Measurements from ENCODE around the gene GLRA2. TPM values are rescaled to one million over a fixed set of nuclear protein-coding genes. Genes with fewer than 3 reads are reported as not detected.

Gene GLRA2
- total and polyA plus RNA-seq, 4 donors: not detected

DNA sequence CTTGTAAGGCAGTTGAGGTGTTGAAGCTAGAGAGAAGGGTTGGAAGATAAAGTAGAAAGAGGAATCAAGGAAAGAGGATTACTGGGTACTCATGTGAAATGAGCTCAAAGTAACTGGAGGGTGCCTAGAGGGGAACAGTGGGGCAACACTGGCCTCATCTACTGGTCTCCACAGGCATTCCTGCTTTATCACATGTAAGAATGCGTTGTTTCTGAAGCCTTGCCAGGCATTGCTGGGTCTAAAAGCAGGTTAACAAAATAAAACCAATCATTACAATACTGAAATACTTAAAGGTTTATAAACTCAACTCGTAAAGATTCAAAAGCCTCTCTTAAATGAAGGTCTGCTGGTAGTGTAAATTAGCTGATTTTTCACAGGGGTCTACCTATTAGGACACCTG, 247.6 kb downstream of the GLRA2 start:
- no peaks in the 10 kb centered on the region for H3K36me3 ChIP-seq (ENCODE audit: control insufficient read depth in 4 of 4, insufficient read depth in 3 of 4, low read depth in 1 of 4, low read length in 3 of 4)
- no peak overlapping the region for H3K9ac ChIP-seq (ENCODE audit: low read depth in 1 of 2, low read length in 2 of 2)
- H3K27me3 ChIP-seq (ENCODE audit: control insufficient read depth in 4 of 4, insufficient read depth in 4 of 4, low read length in 3 of 4): no peaks in the 10 kb centered on the region
- TF ChIP-seq NR2F2 (IDR thresholded peaks at IDR 0.05) (no peak), EGR1 (IDR thresholded peaks at IDR 0.05; ENCODE audit: low read depth in 2 of 2) (no peak), TAF1 (conservative IDR thresholded peaks at IDR 0.05) (no peak), CTCF (IDR thresholded peaks at IDR 0.05; ENCODE audit: low read depth, low read length, missing input control) (no peak), YY1 (IDR thresholded peaks at IDR 0.05) (no peak), FOXA1 (IDR thresholded peaks at IDR 0.05) (no peak), SP1 (IDR thresholded peaks at IDR 0.05) (no peak), RAD21 (IDR thresholded peaks at IDR 0.05) (no peak), MAX (IDR thresholded peaks at IDR 0.05) (no peak), RXRA (IDR thresholded peaks at IDR 0.05) (no peak), ATF3 (IDR thresholded peaks at IDR 0.05) (no peak), HNF4A (conservative IDR thresholded peaks at IDR 0.05) (no peak), JUND (IDR thresholded peaks at IDR 0.05) (no peak), GABPA (IDR thresholded peaks at IDR 0.05 in 1 of 2, conservative IDR thresholded peaks at IDR 0.05 in 1 of 2) (no peak)
- TF ChIP-seq, protein P1, sequence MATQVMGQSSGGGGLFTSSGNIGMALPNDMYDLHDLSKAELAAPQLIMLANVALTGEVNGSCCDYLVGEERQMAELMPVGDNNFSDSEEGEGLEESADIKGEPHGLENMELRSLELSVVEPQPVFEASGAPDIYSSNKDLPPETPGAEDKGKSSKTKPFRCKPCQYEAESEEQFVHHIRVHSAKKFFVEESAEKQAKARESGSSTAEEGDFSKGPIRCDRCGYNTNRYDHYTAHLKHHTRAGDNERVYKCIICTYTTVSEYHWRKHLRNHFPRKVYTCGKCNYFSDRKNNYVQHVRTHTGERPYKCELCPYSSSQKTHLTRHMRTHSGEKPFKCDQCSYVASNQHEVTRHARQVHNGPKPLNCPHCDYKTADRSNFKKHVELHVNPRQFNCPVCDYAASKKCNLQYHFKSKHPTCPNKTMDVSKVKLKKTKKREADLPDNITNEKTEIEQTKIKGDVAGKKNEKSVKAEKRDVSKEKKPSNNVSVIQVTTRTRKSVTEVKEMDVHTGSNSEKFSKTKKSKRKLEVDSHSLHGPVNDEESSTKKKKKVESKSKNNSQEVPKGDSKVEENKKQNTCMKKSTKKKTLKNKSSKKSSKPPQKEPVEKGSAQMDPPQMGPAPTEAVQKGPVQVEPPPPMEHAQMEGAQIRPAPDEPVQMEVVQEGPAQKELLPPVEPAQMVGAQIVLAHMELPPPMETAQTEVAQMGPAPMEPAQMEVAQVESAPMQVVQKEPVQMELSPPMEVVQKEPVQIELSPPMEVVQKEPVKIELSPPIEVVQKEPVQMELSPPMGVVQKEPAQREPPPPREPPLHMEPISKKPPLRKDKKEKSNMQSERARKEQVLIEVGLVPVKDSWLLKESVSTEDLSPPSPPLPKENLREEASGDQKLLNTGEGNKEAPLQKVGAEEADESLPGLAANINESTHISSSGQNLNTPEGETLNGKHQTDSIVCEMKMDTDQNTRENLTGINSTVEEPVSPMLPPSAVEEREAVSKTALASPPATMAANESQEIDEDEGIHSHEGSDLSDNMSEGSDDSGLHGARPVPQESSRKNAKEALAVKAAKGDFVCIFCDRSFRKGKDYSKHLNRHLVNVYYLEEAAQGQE (IDR thresholded peaks at IDR 0.05): no peak
- TF ChIP-seq, protein P2, sequence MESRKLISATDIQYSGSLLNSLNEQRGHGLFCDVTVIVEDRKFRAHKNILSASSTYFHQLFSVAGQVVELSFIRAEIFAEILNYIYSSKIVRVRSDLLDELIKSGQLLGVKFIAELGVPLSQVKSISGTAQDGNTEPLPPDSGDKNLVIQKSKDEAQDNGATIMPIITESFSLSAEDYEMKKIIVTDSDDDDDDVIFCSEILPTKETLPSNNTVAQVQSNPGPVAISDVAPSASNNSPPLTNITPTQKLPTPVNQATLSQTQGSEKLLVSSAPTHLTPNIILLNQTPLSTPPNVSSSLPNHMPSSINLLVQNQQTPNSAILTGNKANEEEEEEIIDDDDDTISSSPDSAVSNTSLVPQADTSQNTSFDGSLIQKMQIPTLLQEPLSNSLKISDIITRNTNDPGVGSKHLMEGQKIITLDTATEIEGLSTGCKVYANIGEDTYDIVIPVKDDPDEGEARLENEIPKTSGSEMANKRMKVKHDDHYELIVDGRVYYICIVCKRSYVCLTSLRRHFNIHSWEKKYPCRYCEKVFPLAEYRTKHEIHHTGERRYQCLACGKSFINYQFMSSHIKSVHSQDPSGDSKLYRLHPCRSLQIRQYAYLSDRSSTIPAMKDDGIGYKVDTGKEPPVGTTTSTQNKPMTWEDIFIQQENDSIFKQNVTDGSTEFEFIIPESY (IDR thresholded peaks at IDR 0.05): no peak
- H3K4me1 ChIP-seq (ENCODE audit: control insufficient read depth in 4 of 4, insufficient read depth in 4 of 4, low read length in 3 of 4): no peaks in the 10 kb centered on the region
- no peak overlapping the region for H3K4me3 ChIP-seq (ENCODE audit: low read depth in 1 of 3, low read length in 3 of 3)
- WGBS: 65% methylated on average over 2 of the region's 2 CpGs
- no peaks in the 10 kb centered on the region for H3K9me3 ChIP-seq (ENCODE audit: control insufficient read depth in 4 of 4, low read length in 3 of 4)
- no peak overlapping the region for H3K27ac ChIP-seq (ENCODE audit: low read depth in 1 of 2, low read length in 2 of 2)
- DNase-seq (ENCODE audit: low spot score): no peak

- Histone ChIP-seq H3K4me3 (ENCODE audit: low read depth in 1 of 3, low read length in 3 of 3) (no peak overlapping the region), H3K36me3 (ENCODE audit: control insufficient read depth in 4 of 4, insufficient read depth in 3 of 4, low read depth in 1 of 4, low read length in 3 of 4) (no peaks in the 10 kb centered on the region), H3K4me1 (ENCODE audit: control insufficient read depth in 4 of 4, insufficient read depth in 4 of 4, low read length in 3 of 4) (no peaks in the 10 kb centered on the region), H3K9ac (ENCODE audit: low read depth in 1 of 2, low read length in 2 of 2) (no peak overlapping the region), H3K27ac (ENCODE audit: low read depth in 1 of 2, low read length in 2 of 2) (no peak overlapping the region), H3K9me3 (ENCODE audit: control insufficient read depth in 4 of 4, low read length in 3 of 4) (no peaks in the 10 kb centered on the region), H3K27me3 (ENCODE audit: control insufficient read depth in 4 of 4, insufficient read depth in 4 of 4, low read length in 3 of 4) (no peaks in the 10 kb centered on the region)
- DNase-seq (ENCODE audit: low spot score): no peak
- TF ChIP-seq MAX (IDR thresholded peaks at IDR 0.05) (no peak), YY1 (IDR thresholded peaks at IDR 0.05) (no peak), FOXA1 (IDR thresholded peaks at IDR 0.05) (no peak), SP1 (IDR thresholded peaks at IDR 0.05) (no peak), ATF3 (IDR thresholded peaks at IDR 0.05) (no peak), FOXA2 (IDR thresholded peaks at IDR 0.05) (no peak), EGR1 (IDR thresholded peaks at IDR 0.05; ENCODE audit: low read depth in 2 of 2) (no peak), JUND (IDR thresholded peaks at IDR 0.05) (no peak), HNF4A (conservative IDR thresholded peaks at IDR 0.05) (no peak), GABPA (IDR thresholded peaks at IDR 0.05 in 1 of 2, conservative IDR thresholded peaks at IDR 0.05 in 1 of 2) (no peak)
- TF ChIP-seq, protein P1 (IDR thresholded peaks at IDR 0.05): no peak
- WGBS: 54% methylated on average over 2 of the region's 2 CpGs
Observed at GRCh38 chrX:14777525-14777924, 248.2 kb downstream of the GLRA2 start.
